ENCODE measurements around the gene TARP.
"Not testable (repeated sequence)": the region's sequence is repeated elsewhere in the genome, so short reads cannot be mapped to it uniquely, and the experiment has no call there.

The TARP gene

DNA sequence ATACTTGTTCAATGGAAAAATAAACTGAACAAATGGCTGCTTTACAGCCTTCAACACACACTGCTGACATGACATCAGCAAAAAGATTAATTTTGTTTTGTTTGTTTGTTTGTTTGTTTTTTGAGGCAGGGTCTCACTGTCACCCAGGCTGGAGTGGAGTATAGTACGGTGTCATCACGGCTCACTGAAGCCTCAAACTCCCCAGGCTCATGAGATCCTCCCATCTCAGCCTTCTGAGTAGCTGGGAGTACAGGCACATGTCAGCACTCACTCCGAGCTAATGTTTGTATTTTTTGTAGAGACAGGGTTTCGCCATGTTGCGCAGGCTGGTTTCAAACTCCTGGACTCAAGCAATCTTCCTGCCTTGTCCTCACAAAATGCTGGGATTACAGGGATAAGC lies 10.9 kb downstream of the TARP start:
- no peak for TF ChIP-seq CTCF (IDR thresholded peaks at IDR 0.05; ENCODE audit: low read depth, low read length, missing control alignments)
- no peak for DNase-seq (ENCODE audit: extremely low read depth, low read depth)
- no peak overlapping the region for H3K4me3 ChIP-seq (replicated peaks; ENCODE audit: low read depth, low read length)

- not testable (repeated sequence) for H3K4me3 ChIP-seq (replicated peaks; ENCODE audit: low read depth, low read length); DNase-seq (ENCODE audit: extremely low read depth, low read depth)
These were observed 11.4 kb downstream of the TARP start for GRCh38 chr7:38262026-38262425.

DNA sequence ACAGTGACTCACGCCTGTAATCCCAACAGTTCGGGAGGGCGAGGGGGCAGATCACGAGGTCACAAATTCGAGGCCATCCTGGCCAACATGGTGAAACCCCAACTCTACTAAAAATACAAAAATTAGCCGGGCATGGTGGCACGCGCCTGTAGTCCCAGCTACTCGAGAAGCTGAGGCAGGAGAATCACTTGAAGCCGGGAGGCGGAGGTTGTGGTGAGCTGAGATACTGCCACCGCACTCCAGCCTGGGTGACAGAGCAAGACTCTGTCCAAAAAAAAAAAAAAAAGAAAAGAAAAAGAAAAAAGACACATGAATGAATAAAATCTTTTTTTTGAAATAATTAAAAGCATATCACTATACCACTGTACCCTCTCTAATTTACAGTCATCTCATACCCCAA lies 11.8 kb downstream of the TARP start:
- H3K4me3 ChIP-seq (replicated peaks; ENCODE audit: low read depth, low read length); DNase-seq (ENCODE audit: extremely low read depth, low read depth): not testable (repeated sequence)

DNA sequence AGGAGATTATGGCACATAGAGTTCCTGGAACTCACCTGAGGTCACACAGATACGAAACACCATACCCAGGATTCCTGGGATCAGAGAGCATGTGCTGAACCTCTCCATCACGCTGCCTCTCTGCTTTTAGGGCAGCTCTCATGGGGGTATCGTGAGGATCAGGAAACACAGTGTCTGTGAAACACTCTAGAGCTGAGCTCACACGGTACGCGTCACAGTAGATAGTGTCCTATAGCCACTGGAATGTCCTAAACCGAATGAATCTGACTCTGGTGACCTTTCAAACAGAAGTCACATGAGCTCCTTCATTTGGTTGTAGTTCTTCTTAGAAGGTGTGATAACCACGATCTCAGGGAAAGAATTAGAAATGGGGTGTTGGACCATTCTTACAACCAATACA lies 14.3 kb downstream of the TARP start:
- not testable (repeated sequence) for DNase-seq (ENCODE audit: extremely low read depth, low read depth); H3K4me3 ChIP-seq (replicated peaks; ENCODE audit: low read depth, low read length)

DNA sequence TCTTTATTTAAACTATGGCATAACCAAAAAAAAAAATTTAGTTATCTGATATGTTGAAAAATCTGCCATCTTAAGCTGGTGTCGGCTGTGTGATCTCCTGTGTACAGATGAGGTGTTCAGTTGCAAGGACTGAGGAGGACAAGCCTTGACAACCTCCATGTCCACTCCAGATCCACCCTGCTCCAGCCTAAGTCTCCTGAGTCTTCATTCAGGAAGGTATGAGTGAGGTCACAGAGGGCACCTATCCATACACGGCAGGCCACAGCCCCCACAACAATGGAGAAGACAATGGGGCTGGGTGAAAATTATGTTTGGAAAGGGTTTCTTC lies 16.1 kb downstream of the TARP start:
- H3K4me3 ChIP-seq (replicated peaks; ENCODE audit: low read depth, low read length): no peak overlapping the region
- no peak for DNase-seq (ENCODE audit: extremely low read depth, low read depth)
- TF ChIP-seq CTCF (IDR thresholded peaks at IDR 0.05; ENCODE audit: low read depth, low read length, missing control alignments): no peak

DNA sequence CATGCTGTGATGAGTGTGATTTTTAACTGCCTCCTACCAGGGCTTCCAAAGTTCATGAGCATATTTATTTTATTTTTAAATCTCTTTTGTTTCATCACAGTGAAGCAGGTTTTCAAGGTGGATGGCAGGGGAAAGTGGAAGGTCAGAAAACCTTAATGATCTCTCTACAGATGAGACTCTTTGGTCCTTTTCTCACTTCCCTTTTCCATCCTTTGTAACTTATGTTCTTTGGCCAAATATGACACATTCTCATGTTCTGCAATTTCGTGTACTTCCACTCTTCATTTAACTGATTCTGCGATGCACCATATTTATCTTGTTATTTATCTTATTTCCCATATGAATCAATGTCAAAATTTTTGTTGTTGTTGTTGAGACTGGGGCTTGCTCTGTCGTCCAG lies 23.6 kb downstream of the TARP start:
- not testable (repeated sequence) for DNase-seq (ENCODE audit: extremely low read depth, low read depth); H3K4me3 ChIP-seq (replicated peaks; ENCODE audit: low read depth, low read length)

- no peak overlapping the region for H3K4me3 ChIP-seq (replicated peaks; ENCODE audit: low read depth, low read length)
- no peak for DNase-seq (ENCODE audit: extremely low read depth, low read depth)
- TF ChIP-seq CTCF (IDR thresholded peaks at IDR 0.05; ENCODE audit: low read depth, low read length, missing control alignments): no peak
These were observed 25.3 kb downstream of the TARP start for GRCh38 chr7:38248069-38248567.

DNA sequence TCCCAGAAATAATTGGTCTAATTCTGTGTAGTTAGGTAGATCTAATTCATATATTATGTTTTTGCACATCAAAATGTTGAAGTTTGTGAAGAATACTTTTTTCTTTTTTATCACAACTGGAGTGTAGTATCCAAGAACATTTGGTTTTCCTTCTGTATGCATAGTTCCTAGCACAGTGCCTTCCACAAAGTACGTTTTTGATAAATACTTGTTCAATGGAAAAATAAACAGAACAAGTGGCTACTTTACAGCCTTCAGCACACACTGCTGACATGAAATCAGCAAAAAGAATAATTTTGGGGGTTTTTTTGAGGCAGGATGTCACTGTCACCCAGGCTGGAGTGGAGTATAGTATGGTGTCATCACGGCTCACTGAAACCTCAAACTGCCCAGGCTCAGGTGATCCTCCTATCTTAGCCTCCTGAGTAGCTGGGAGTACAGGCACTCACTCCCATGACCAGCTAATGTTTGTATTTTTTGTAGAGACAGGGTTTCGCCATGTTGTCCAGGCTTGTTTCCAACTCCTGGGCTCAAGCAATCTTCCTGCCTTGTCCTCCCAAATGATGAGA lies 27.9 kb downstream of the TARP start:
- TF ChIP-seq CTCF (IDR thresholded peaks at IDR 0.05; ENCODE audit: low read depth, low read length, missing control alignments): no peak
- H3K4me3 ChIP-seq (replicated peaks; ENCODE audit: low read depth, low read length): no peak overlapping the region
- DNase-seq (ENCODE audit: extremely low read depth, low read depth): no peak

DNA sequence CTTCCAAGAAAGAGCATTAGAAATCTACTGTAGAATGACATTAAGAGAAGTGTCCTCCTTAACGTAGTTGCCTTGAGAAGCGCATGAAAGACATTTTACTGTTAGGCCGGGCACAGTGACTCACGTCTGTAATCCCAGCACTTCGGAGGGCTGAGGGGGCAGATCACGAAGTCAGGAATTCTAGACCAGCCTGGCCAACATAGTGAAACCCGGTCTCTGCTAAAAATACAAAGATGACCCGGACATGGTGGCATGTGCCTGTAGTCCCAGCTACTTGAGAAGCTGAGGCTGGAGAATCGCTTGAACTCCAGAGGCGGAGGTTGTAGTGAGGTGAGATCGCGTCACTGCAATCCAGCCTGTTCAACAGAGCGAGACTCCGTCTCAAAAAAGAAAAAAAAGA lies 28.9 kb downstream of the TARP start:
- no peak for DNase-seq (ENCODE audit: extremely low read depth, low read depth)
- no peak overlapping the region for H3K4me3 ChIP-seq (replicated peaks; ENCODE audit: low read depth, low read length)
- TF ChIP-seq CTCF (IDR thresholded peaks at IDR 0.05; ENCODE audit: low read depth, low read length, missing control alignments): no peak

DNA sequence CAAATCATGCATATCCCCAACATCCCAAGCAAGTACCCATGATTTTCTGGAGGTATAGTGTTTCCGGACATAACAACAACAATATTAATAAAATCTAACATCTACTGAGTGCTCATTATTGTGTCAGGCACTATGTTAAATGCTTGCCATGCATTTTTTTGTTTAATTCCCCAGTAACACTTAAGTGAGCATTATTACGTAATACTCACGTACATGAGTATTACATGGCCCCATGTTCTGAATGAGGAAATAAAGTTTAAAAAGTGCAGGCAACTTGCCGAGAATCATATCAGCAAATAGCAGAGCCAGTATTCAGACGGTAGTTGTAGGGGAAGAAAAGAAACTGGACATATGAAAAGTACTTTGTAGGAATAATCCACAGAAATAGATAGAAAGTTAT lies 30.1 kb downstream of the TARP start:
- H3K4me3 ChIP-seq (replicated peaks; ENCODE audit: low read depth, low read length); DNase-seq (ENCODE audit: extremely low read depth, low read depth): not testable (repeated sequence)
